NCI-H1105 (cell line): ENCODE measurements around the gene PCNX2.
"Not testable (repeated sequence)": the region's sequence is repeated elsewhere in the genome, so short reads cannot be mapped to it uniquely, and the experiment has no call there.

Experiments used
- DNase-seq: peaks from one replicate; lab custom pipeline; 2025; lab: John Stamatoyannopoulos, UW

PCNX2 gene

GRCh38 chr1:233006108-233006507 lies 289.4 kb downstream of the PCNX2 start:
- no peak for DNase-seq

- DNase-seq = no peak
These were observed 289.8 kb downstream of the PCNX2 start for GRCh38 chr1:233005703-233006102.

GRCh38 chr1:233005156-233005555 lies 290.4 kb downstream of the PCNX2 start:
- no peak for DNase-seq

GRCh38 chr1:233004451-233004850 lies 291.1 kb downstream of the PCNX2 start:
- DNase-seq = no peak

- DNase-seq = not testable (repeated sequence)
These were observed 291.9 kb downstream of the PCNX2 start for GRCh38 chr1:233003638-233004037.

- DNase-seq = no peak
These were observed 295.4 kb downstream of the PCNX2 start for GRCh38 chr1:232999956-233000625.

- no peak for DNase-seq
These were observed 296.9 kb downstream of the PCNX2 start for GRCh38 chr1:232998646-232999045.

- no peak for DNase-seq
These were observed 297.4 kb downstream of the PCNX2 start for GRCh38 chr1:232998138-232998537.

GRCh38 chr1:232996143-232996542 lies 299.4 kb downstream of the PCNX2 start:
- no peak for DNase-seq

- no peak for DNase-seq
These were observed 300.3 kb downstream of the PCNX2 start for GRCh38 chr1:232995189-232995588.

- DNase-seq = no peak
These were observed 302.0 kb downstream of the PCNX2 start for GRCh38 chr1:232993555-232993954.

- no peak for DNase-seq
These were observed 303.3 kb downstream of the PCNX2 start for GRCh38 chr1:232992227-232992626.

GRCh38 chr1:232991238-232991637 lies 304.3 kb downstream of the PCNX2 start:
- DNase-seq = no peak

- DNase-seq = no peak
These were observed 305.1 kb downstream of the PCNX2 start for GRCh38 chr1:232990176-232991128.

GRCh38 chr1:232988572-232989040 lies 306.9 kb downstream of the PCNX2 start:
- DNase-seq = no peak

GRCh38 chr1:232987774-232988140 lies 307.8 kb downstream of the PCNX2 start:
- DNase-seq = no peak

- DNase-seq = no peak
These were observed 308.3 kb downstream of the PCNX2 start for GRCh38 chr1:232987046-232987773.

GRCh38 chr1:232986527-232986922 lies 309.0 kb downstream of the PCNX2 start:
- no peak for DNase-seq

GRCh38 chr1:232985882-232986526 lies 309.5 kb downstream of the PCNX2 start:
- no peak for DNase-seq

- no peak for DNase-seq
These were observed 310.7 kb downstream of the PCNX2 start for GRCh38 chr1:232984577-232985425.
